CD4-positive, alpha-beta memory T cell (primary cell): ENCODE data around the gene CNTN2. TPM values are rescaled to one million over a fixed set of nuclear protein-coding genes. Genes with fewer than 3 reads are reported as not detected.

ENCODE experiments used
- CTCF ChIA-PET: fragments of 350-600 bp; sonication (Branson Sonifier 250); formaldehyde crosslinking; loops from one replicate; lab custom pipeline; 2021; ENCODE audit warnings: inconsistent platforms; ENCODE audit not compliant: partially characterized antibody; lab: Charles Lee
- POLR2A ChIA-PET: fragments of 350-600 bp; sonication (Branson Sonifier 250); formaldehyde crosslinking; loops from one replicate; lab custom pipeline; 2021; ENCODE audit not compliant: partially characterized antibody; lab: Charles Lee
- DNase-seq, 5 donors: peaks; one replicate each; pipeline versions ENCODE4 v3.0.0 to v3.0.0-alpha.2; 2020 to 2022; ENCODE audit warnings: mixed read lengths in 1 of 5
- H3K27ac ChIP-seq: one replicate; pipeline ENCODE4 v1.7.0; 2013; ENCODE audit warnings: low read depth, low read length
- H3K27me3 ChIP-seq: 2 replicates; pipeline ENCODE4 v1.7.0; 2013; ENCODE audit warnings: mild to moderate bottlenecking, low read length, moderate library complexity; ENCODE audit not compliant: insufficient read depth
- H3K36me3 ChIP-seq: 2 replicates; pipeline ENCODE4 v1.7.0; 2013; ENCODE audit warnings: mild to moderate bottlenecking, low read length, moderate library complexity; ENCODE audit not compliant: insufficient read depth
- H3K4me1 ChIP-seq: 2 replicates; pipeline ENCODE4 v1.7.0; 2013; ENCODE audit warnings: mild to moderate bottlenecking, low read length, moderate library complexity; ENCODE audit not compliant: insufficient read depth
- H3K4me3 ChIP-seq, 2 donors: one replicate each; pipeline ENCODE4 v1.7.0; 2013; ENCODE audit warnings: low read length in 2 of 2, mild to moderate bottlenecking in 1 of 2
- H3K9me3 ChIP-seq, 2 donors: one replicate each; pipeline ENCODE4 v1.7.0; 2013; ENCODE audit warnings: low read length in 2 of 2, control low read depth in 1 of 2; ENCODE audit not compliant: control insufficient read depth in 1 of 2
- H3K27ac Mint-ChIP-seq, 7 donors: one replicate each; pipeline ENCODE4 v1.8.0; 2020 to 2021; ENCODE audit warnings: mixed read lengths in 7 of 7, mild to moderate bottlenecking in 6 of 7, inconsistent platforms in 3 of 7, moderate library complexity in 3 of 7
- H3K27me3 Mint-ChIP-seq, 2 donors: one replicate each; pipeline ENCODE4 v1.8.0; 2020 to 2021; ENCODE audit warnings: mixed read lengths in 2 of 2
- H3K36me3 Mint-ChIP-seq, 2 donors: one replicate each; pipeline ENCODE4 v1.8.0; 2020 to 2021; ENCODE audit warnings: mixed read lengths in 2 of 2, inconsistent platforms in 1 of 2, mild to moderate bottlenecking in 1 of 2
- H3K4me1 Mint-ChIP-seq, 4 donors: one replicate each; pipeline ENCODE4 v1.8.0; 2020 to 2021; ENCODE audit warnings: mixed read lengths in 4 of 4, mild to moderate bottlenecking in 1 of 4
- H3K4me3 Mint-ChIP-seq, 8 donors: one replicate each; pipeline ENCODE4 v1.8.0; 2020 to 2021; ENCODE audit warnings: mixed read lengths in 8 of 8, mild to moderate bottlenecking in 7 of 8, moderate library complexity in 6 of 8, inconsistent platforms in 3 of 8
- H3K9me3 Mint-ChIP-seq, 8 donors: one replicate each; pipeline ENCODE4 v1.8.0; 2020 to 2021; ENCODE audit warnings: mixed read lengths in 8 of 8, mild to moderate bottlenecking in 5 of 8, inconsistent platforms in 3 of 8, moderate library complexity in 1 of 8
- intact Hi-C: fragments of 100-400 bp; cut with micrococcal nuclease; formaldehyde crosslinking; loops from one replicate; pipeline ENCODE4 v1.15.1; 2023
- polyA plus RNA-seq, 2 donors: library from polyadenylated mRNA; unstranded; fragments of 300-500 nt; fragmentation: Illumina TruSeq; gene quantifications; one replicate each; pipeline ENCODE4 v1.2.3, GENCODE V29; 2021
- total RNA-seq, 2 experiments: library from RNA; stranded (reverse); gene quantifications; one replicate each; pipeline ENCODE4 v1.2.3, GENCODE V29; 2021

CNTN2 gene
- total and polyA plus RNA-seq, 4 experiments from 2014 or later: not detected

DNA sequence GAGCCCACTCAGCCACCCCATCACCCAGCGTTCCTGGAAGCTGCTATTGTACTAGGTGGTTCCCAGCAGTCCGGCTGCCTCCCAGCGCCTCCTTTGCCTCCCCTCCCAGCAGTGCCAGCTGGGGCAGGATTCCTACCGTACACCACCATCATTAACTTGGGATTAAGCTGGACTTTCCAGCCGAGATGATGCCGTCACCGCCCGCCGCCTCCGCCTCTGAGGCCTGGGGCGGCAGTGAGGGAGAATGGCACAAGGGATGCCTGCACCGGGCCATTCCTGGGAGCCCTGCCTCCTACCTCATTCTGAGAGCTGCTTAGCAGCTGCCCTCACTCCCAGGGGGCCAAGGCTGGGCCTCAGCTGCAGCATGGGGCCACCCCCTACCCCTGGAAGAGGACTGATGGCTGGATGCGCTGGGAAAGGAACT lies 13.2 kb downstream of the CNTN2 start:
- POLR2A ChIA-PET: no interaction called here
- no peaks in the 10 kb centered on the region for H3K9me3 ChIP-seq
- H3K4me1 ChIP-seq: no peaks in the 10 kb centered on the region
- H3K4me3 ChIP-seq: no peak overlapping the region
- H3K4me3 Mint-ChIP-seq: no peak overlapping the region
- no peak overlapping the region for H3K27ac ChIP-seq
- no peaks in the 10 kb centered on the region for H3K9me3 Mint-ChIP-seq
- no peaks in the 10 kb centered on the region for H3K4me1 Mint-ChIP-seq
- intact Hi-C loops: no loop called here
- no peaks in the 10 kb centered on the region for H3K36me3 ChIP-seq
- DNase-seq: no peak
- peaks cover 1 to 8% of the 10 kb centered on the region in 2 donors for H3K27me3 Mint-ChIP-seq
- CTCF ChIA-PET: no interaction called here
- H3K27me3 ChIP-seq: no peaks in the 10 kb centered on the region
- no peaks in the 10 kb centered on the region for H3K36me3 Mint-ChIP-seq
- no peak overlapping the region for H3K27ac Mint-ChIP-seq

DNA sequence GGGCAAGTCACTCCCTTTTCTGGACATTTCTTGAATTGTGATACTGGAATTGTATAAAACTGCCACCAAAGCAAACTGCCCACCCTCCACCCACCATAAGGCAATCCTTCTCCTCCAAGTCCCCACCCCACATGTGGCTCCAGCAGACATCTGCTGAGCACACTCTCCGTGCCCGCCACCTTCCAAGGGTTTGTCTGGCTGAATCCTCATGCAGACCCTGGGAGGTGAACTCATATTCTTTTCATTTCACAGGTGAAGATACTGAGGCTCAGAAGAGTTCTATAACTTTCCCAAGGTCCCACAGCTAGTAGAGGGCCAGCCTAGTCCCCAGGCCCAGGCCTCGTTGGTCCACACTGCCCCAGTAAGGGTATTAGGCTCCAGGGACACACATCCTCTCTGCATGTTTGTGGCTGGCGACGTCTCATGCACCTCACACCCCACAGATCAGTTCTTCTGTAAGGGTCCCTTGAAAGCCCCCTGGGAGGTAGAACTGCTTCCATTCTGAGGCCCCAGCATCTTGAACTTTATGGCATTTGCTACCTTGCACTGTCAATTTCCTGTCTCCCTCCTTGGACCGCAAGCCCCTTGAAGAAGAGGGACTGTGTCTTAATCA lies 14.1 kb downstream of the CNTN2 start:
- Mint-ChIP-seq H3K27me3 (peaks cover 1 to 7% of the 10 kb centered on the region in 2 donors), H3K27ac (no peak overlapping the region), H3K36me3 (no peaks in the 10 kb centered on the region), H3K9me3 (no peaks in the 10 kb centered on the region), H3K4me1 (no peaks in the 10 kb centered on the region), H3K4me3 (no peak overlapping the region)
- ChIA-PET CTCF (no interaction called here), POLR2A (no interaction called here)
- intact Hi-C loops: no loop called here
- no peak for DNase-seq
- H3K9me3 ChIP-seq: no peaks in the 10 kb centered on the region
- no peaks in the 10 kb centered on the region for H3K4me1 ChIP-seq
- no peak overlapping the region for H3K4me3 ChIP-seq
- H3K36me3 ChIP-seq: no peaks in the 10 kb centered on the region
- H3K27me3 ChIP-seq: no peaks in the 10 kb centered on the region
- no peak overlapping the region for H3K27ac ChIP-seq

DNA sequence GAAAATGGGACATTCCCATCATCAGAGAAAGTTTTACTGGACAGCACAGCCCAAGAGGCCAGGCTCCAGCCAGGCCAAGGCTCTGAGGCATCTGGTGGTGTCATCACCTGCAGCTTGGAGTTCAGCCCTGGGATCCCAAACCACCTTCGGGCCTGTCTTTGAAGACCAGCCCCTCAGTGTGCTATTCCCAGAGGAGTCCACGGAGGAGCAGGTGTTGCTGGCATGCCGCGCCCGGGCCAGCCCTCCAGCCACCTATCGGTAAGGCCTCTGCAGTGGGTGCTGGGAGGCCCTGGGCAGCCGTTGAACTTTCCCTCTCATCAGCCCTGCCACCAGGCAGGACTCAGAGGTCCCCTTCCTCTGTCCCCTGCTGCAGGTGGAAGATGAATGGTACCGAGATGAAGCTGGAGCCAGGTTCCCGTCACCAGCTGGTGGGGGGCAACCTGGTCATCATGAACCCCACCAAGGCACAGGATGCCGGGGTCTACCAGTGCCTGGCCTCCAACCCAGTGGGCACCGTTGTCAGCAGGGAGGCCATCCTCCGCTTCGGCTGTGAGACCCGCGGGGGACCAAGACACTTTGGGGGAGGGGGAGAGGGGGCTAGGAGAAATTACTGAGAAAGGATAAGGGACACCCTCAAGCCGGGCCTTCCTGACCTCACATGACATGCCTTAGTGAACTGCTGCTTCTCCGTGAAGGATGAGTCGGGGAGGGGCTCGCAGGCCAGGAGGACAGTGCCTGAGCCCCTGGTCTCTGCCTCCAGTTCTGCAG lies 15.0 kb downstream of the CNTN2 start:
- Histone ChIP-seq H3K9me3 (no peaks in the 10 kb centered on the region), H3K4me3 (no peak overlapping the region), H3K27me3 (no peaks in the 10 kb centered on the region), H3K36me3 (no peaks in the 10 kb centered on the region), H3K27ac (no peak overlapping the region), H3K4me1 (no peaks in the 10 kb centered on the region)
- peaks cover 1 to 6% of the 10 kb centered on the region in 2 donors for H3K27me3 Mint-ChIP-seq
- H3K36me3 Mint-ChIP-seq: no peaks in the 10 kb centered on the region
- no peaks in the 10 kb centered on the region for H3K4me1 Mint-ChIP-seq
- CTCF ChIA-PET: no interaction called here
- POLR2A ChIA-PET: no interaction called here
- H3K4me3 Mint-ChIP-seq: no peak overlapping the region
- no peak for DNase-seq
- no peak overlapping the region for H3K27ac Mint-ChIP-seq
- no peaks in the 10 kb centered on the region for H3K9me3 Mint-ChIP-seq
- intact Hi-C loops: no loop called here

DNA sequence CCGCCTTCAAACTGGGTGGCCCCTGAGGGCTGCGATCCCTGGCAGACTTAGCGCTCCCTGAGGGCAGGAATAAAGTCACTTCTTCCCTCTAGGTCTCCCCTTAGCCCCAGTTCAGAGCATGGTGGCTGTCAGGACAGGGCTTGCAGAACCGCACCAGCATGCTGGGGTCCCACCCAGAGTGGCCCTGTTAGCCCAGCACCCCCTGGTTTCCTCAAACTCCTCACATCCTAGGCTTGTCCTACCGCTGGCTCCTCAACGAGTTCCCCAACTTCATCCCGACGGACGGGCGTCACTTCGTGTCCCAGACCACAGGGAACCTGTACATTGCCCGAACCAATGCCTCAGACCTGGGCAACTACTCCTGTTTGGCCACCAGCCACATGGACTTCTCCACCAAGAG lies 15.8 kb downstream of the CNTN2 start:
- H3K4me3 Mint-ChIP-seq: no peak overlapping the region
- intact Hi-C loops: no loop called here
- no peak overlapping the region for H3K27ac ChIP-seq
- H3K36me3 ChIP-seq: no peaks in the 10 kb centered on the region
- no peak overlapping the region for H3K4me3 ChIP-seq
- ChIA-PET POLR2A (no interaction called here), CTCF (no interaction called here)
- H3K9me3 Mint-ChIP-seq: no peaks in the 10 kb centered on the region
- H3K9me3 ChIP-seq: no peaks in the 10 kb centered on the region
- DNase-seq: no peak
- H3K27me3 ChIP-seq: no peaks in the 10 kb centered on the region
- peak overlapping the region in 1 of 7 donors; percentile 56 for H3K27ac Mint-ChIP-seq
- no peaks in the 10 kb centered on the region for H3K36me3 Mint-ChIP-seq
- H3K27me3 Mint-ChIP-seq: peaks cover 0 to 1% of the 10 kb centered on the region in 2 donors
- peaks cover 0 to 2% (median 0%) of the 10 kb centered on the region in 4 donors for H3K4me1 Mint-ChIP-seq
- H3K4me1 ChIP-seq: no peaks in the 10 kb centered on the region

DNA sequence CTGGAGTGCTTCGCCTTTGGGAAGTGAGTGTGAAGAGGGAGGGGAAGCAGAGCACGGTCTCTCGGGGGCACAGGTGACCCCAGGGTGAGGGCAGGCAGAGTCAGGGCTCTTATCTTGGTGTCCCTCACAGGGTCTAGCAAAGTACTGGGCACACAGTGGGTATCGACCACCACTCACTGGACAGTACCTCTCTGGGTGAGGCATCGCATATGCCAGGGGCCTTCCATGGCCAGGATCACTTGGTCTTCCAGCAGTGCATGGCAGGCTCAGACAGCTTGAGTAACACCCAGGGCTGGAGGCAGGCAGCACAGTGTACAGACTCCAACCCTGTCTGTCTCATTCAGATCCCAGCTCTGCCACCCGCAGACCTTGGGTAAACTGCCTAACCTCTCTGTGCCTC lies 16.6 kb downstream of the CNTN2 start:
- H3K36me3 Mint-ChIP-seq: no peaks in the 10 kb centered on the region
- H3K27me3 ChIP-seq: no peaks in the 10 kb centered on the region
- H3K4me3 ChIP-seq: no peak overlapping the region
- H3K27ac Mint-ChIP-seq: no peak overlapping the region
- no peaks in the 10 kb centered on the region for H3K4me1 ChIP-seq
- H3K4me3 Mint-ChIP-seq: no peak overlapping the region
- CTCF ChIA-PET: no interaction called here
- H3K27me3 Mint-ChIP-seq: peaks cover 0 to 1% of the 10 kb centered on the region in 2 donors
- no peaks in the 10 kb centered on the region for H3K9me3 Mint-ChIP-seq
- intact Hi-C loops: no loop called here
- H3K4me1 Mint-ChIP-seq: peaks cover 0 to 2% (median 0%) of the 10 kb centered on the region in 4 donors
- H3K36me3 ChIP-seq: no peaks in the 10 kb centered on the region
- POLR2A ChIA-PET: no interaction called here
- H3K9me3 ChIP-seq: no peaks in the 10 kb centered on the region
- no peak overlapping the region for H3K27ac ChIP-seq
- no peak for DNase-seq

DNA sequence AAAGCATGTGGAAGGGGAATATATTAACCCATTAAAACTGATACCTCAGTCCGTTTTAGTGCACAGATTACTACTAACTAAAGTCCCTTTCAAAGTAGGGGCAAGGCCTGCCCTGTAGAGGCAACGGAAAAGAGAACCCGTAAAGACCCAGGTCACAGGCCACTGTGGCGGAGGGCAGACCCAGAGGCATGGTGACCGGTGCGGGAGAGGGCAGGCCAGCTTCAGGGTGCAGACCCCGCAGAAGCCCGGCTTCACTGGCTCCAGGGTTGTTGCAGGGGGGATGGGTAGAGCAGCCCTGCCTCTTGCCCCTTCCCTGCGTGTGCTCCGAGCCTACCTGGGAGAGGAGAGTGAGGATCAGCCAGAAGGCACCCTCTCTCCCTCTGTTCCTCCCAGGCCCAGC lies 17.7 kb downstream of the CNTN2 start:
- no peaks in the 10 kb centered on the region for H3K4me1 ChIP-seq
- no peak overlapping the region for H3K27ac ChIP-seq
- Mint-ChIP-seq H3K9me3 (no peaks in the 10 kb centered on the region), H3K4me1 (peaks cover 0 to 2% (median 0%) of the 10 kb centered on the region in 4 donors), H3K27ac (no peak overlapping the region), H3K27me3 (peaks cover 0 to 1% of the 10 kb centered on the region in 2 donors), H3K36me3 (no peaks in the 10 kb centered on the region), H3K4me3 (no peak overlapping the region)
- ChIA-PET POLR2A (no interaction called here), CTCF (interaction anchor here (1.0 to 3.3 kb wide), 12 partner anchors 9 to 87 kb away, joined by 3 to 44 read pairs (median 6); no protein-coding TSS in a partner anchor)
- H3K27me3 ChIP-seq: no peaks in the 10 kb centered on the region
- no peak for DNase-seq
- H3K4me3 ChIP-seq: no peak overlapping the region
- H3K36me3 ChIP-seq: no peaks in the 10 kb centered on the region
- H3K9me3 ChIP-seq: no peaks in the 10 kb centered on the region
- intact Hi-C loops: loop anchor here (1.0 kb wide), 2 partner anchors 71 to 85 kb away; no protein-coding TSS in a partner anchor

DNA sequence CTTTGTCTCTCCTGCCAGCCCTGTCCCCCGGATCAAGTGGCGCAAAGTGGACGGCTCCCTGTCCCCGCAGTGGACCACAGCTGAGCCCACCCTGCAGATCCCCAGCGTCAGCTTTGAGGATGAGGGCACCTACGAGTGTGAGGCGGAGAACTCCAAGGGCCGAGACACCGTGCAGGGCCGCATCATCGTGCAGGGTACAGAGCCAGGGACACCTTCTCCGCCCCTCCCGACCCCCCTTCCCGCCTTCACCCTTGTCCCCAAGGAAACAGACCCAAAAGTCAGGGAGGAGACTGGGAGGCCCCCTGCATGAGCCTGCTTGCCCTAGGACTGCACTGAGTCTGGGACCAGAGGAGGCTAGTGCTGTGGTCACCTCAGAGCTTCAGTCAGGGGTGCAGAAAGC lies 18.2 kb downstream of the CNTN2 start:
- H3K36me3 ChIP-seq: no peaks in the 10 kb centered on the region
- Mint-ChIP-seq H3K27ac (no peak overlapping the region), H3K4me1 (peaks cover 0 to 2% (median 0%) of the 10 kb centered on the region in 4 donors), H3K9me3 (no peaks in the 10 kb centered on the region), H3K27me3 (peaks cover 0 to 1% of the 10 kb centered on the region in 2 donors), H3K4me3 (no peak overlapping the region), H3K36me3 (no peaks in the 10 kb centered on the region)
- H3K4me3 ChIP-seq: no peak overlapping the region
- CTCF ChIA-PET: interaction anchor here (0.7 to 3.3 kb wide), 27 partner anchors 9 to 270 kb away, joined by 3 to 44 read pairs (median 5); no protein-coding TSS in a partner anchor
- DNase-seq: no peak
- no peaks in the 10 kb centered on the region for H3K9me3 ChIP-seq
- H3K4me1 ChIP-seq: no peaks in the 10 kb centered on the region
- POLR2A ChIA-PET: no interaction called here
- intact Hi-C loops: loop anchor here (1.0 kb wide), 2 partner anchors 72 to 86 kb away; no protein-coding TSS in a partner anchor
- H3K27ac ChIP-seq: no peak overlapping the region
- H3K27me3 ChIP-seq: no peaks in the 10 kb centered on the region
